ENCODE measurements around the gene FNDC3A.

Gene FNDC3A

GRCh38 chr13:49240017-49240416, 264.3 kb downstream of the FNDC3A start:
- Histone ChIP-seq H3K36me3 (ENCODE audit: insufficient read depth) (no peaks in the 10 kb centered on the region), H3K79me2 (ENCODE audit: insufficient read depth, low read depth) (no peaks in the 10 kb centered on the region), H3K9ac (no peak overlapping the region), H3K27me3 (ENCODE audit: insufficient read depth, low read depth) (no peaks in the 10 kb centered on the region), H3K4me3 (IDR thresholded peaks at IDR 0.05; ENCODE audit: insufficient read depth, low read depth, low read length) (no peak overlapping the region), H3K27ac (no peak overlapping the region), H2AFZ (ENCODE audit: low read depth) (no peak overlapping the region), H3K4me2 (no peak overlapping the region), H4K20me1 (ENCODE audit: insufficient read depth) (no peaks in the 10 kb centered on the region), H3K4me1 (ENCODE audit: low read depth, poor library complexity, severe bottlenecking) (no peaks in the 10 kb centered on the region)
- TF ChIP-seq, protein P1, sequence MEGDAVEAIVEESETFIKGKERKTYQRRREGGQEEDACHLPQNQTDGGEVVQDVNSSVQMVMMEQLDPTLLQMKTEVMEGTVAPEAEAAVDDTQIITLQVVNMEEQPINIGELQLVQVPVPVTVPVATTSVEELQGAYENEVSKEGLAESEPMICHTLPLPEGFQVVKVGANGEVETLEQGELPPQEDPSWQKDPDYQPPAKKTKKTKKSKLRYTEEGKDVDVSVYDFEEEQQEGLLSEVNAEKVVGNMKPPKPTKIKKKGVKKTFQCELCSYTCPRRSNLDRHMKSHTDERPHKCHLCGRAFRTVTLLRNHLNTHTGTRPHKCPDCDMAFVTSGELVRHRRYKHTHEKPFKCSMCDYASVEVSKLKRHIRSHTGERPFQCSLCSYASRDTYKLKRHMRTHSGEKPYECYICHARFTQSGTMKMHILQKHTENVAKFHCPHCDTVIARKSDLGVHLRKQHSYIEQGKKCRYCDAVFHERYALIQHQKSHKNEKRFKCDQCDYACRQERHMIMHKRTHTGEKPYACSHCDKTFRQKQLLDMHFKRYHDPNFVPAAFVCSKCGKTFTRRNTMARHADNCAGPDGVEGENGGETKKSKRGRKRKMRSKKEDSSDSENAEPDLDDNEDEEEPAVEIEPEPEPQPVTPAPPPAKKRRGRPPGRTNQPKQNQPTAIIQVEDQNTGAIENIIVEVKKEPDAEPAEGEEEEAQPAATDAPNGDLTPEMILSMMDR (conservative IDR thresholded peaks at IDR 0.05; ENCODE audit: low read depth, low read length), result peak; percentile 39

GRCh38 chr13:49241296-49241695, 265.6 kb downstream of the FNDC3A start:
- H4K20me1 ChIP-seq (ENCODE audit: insufficient read depth), result no peaks in the 10 kb centered on the region

DNA sequence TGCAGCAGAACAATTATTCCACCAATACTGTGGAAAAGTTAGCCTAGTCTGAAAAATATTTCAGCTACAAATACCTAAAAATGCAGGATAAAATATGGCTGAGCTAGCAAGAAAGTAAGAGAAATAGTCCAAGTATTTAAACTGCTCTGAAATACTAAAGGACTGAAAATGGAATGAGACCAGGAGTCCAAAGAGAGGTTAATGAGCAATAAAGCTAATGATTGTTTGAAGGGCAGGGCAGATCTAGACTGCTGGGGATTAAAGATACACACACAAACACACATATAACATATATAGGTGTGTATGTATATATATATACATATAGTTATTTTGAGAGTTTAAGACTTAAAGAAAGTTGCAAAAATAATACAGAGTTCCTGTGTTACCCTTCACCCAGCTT, 269.4 kb downstream of the FNDC3A start:
- Histone ChIP-seq H2AFZ (ENCODE audit: low read depth) (no peak overlapping the region), H4K20me1 (ENCODE audit: insufficient read depth) (no peaks in the 10 kb centered on the region), H3K4me1 (ENCODE audit: low read depth, poor library complexity, severe bottlenecking) (peaks cover 16% of the 10 kb centered on the region), H3K4me2 (no peak overlapping the region), H3K4me3 (IDR thresholded peaks at IDR 0.05; ENCODE audit: insufficient read depth, low read depth, low read length) (no peak overlapping the region), H3K27ac (no peak overlapping the region), H3K9ac (no peak overlapping the region), H3K79me2 (ENCODE audit: insufficient read depth, low read depth) (no peaks in the 10 kb centered on the region), H3K36me3 (ENCODE audit: insufficient read depth) (no peaks in the 10 kb centered on the region), H3K27me3 (ENCODE audit: insufficient read depth, low read depth) (no peaks in the 10 kb centered on the region)
- TF ChIP-seq, protein P1 (conservative IDR thresholded peaks at IDR 0.05; ENCODE audit: low read depth, low read length), result no peak

More at GRCh38 chr13:49241296-49241695, 265.6 kb downstream of the FNDC3A start:
- TF ChIP-seq, protein P1 (conservative IDR thresholded peaks at IDR 0.05; ENCODE audit: low read depth, low read length), result no peak
- H3K4me2 ChIP-seq, result no peak overlapping the region
- H3K4me1 ChIP-seq (ENCODE audit: low read depth, poor library complexity, severe bottlenecking), result no peaks in the 10 kb centered on the region
- no peaks in the 10 kb centered on the region for H3K79me2 ChIP-seq (ENCODE audit: insufficient read depth, low read depth)
- H2AFZ ChIP-seq (ENCODE audit: low read depth), result no peak overlapping the region
- H3K27me3 ChIP-seq (ENCODE audit: insufficient read depth, low read depth), result no peaks in the 10 kb centered on the region
- H3K36me3 ChIP-seq (ENCODE audit: insufficient read depth), result no peaks in the 10 kb centered on the region
- H3K4me3 ChIP-seq (IDR thresholded peaks at IDR 0.05; ENCODE audit: insufficient read depth, low read depth, low read length), result no peak overlapping the region
- H3K27ac ChIP-seq, result no peak overlapping the region
- no peak overlapping the region for H3K9ac ChIP-seq

DNA sequence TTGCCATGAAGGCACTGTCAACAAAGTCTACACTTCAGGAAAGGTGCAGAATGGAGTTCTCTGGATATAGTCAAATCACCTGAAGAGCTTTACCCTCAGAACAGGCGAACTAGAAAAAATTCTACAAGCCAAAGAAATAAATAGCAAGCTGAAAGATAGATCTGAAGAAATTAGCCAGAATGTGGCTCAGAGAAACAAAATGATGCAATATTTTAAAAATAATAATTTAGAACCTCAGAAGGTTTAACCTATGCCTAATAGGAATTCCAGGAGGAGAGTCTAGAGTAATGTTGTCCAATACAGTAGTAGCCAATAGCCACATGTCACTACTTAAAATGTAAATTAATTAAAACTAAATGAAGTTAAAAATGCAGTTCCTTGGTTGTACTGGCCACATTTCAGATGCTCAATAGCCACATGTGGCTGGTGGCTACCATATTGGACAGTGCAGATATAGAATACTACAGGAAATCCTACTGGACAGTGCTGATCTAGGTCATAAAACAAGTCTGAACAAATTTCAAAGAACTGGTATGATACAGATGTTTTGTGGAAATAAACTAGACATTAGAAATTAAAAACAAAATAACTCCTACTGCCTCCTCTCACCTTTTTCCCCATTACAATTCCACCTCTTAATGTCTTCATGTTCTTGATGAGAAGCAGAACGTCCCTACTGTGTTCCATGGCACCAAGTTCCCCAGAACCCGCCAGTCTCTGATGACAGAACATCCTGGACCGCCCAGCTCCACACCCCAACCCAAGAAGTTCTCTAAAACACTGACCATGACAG, 271.3 kb downstream of the FNDC3A start:
- H3K27ac ChIP-seq, result peak overlapping the region; percentile 57; the same call in 1 of the 2 replicates
- TF ChIP-seq, protein P1 (conservative IDR thresholded peaks at IDR 0.05; ENCODE audit: low read depth, low read length), result no peak
- no peaks in the 10 kb centered on the region for H3K27me3 ChIP-seq (ENCODE audit: insufficient read depth, low read depth)

More for the DNA sequence above, 271.3 kb downstream of the FNDC3A start:
- peak overlapping the region; percentile 79 for H3K9ac ChIP-seq
- no peaks in the 10 kb centered on the region for H3K79me2 ChIP-seq (ENCODE audit: insufficient read depth, low read depth)
- peaks cover 16% of the 10 kb centered on the region for H3K4me1 ChIP-seq (ENCODE audit: low read depth, poor library complexity, severe bottlenecking)
- peak overlapping the region; percentile 99 for H2AFZ ChIP-seq (ENCODE audit: low read depth)
- H3K4me3 ChIP-seq (IDR thresholded peaks at IDR 0.05; ENCODE audit: insufficient read depth, low read depth, low read length), result no peak overlapping the region
- H3K4me2 ChIP-seq, result peak overlapping the region; percentile 94
- H3K36me3 ChIP-seq (ENCODE audit: insufficient read depth), result no peaks in the 10 kb centered on the region
- H4K20me1 ChIP-seq (ENCODE audit: insufficient read depth), result no peaks in the 10 kb centered on the region

All from KMS-11 (cell line).